LoVo (cell line): ENCODE data around the gene DUOXA2.
A peak's percentile ranks its signal among the peaks of the same experiment; 100 is the strongest.
"Not testable (repeated sequence)": the region's sequence is repeated elsewhere in the genome, so short reads cannot be mapped to it uniquely, and the experiment has no call there.

Experiments
- DNase-seq: peaks from one replicate; pipeline ENCODE4 v3.0.0-alpha.2; 2016; ENCODE audit warnings: low spot score

Gene DUOXA2

DNA sequence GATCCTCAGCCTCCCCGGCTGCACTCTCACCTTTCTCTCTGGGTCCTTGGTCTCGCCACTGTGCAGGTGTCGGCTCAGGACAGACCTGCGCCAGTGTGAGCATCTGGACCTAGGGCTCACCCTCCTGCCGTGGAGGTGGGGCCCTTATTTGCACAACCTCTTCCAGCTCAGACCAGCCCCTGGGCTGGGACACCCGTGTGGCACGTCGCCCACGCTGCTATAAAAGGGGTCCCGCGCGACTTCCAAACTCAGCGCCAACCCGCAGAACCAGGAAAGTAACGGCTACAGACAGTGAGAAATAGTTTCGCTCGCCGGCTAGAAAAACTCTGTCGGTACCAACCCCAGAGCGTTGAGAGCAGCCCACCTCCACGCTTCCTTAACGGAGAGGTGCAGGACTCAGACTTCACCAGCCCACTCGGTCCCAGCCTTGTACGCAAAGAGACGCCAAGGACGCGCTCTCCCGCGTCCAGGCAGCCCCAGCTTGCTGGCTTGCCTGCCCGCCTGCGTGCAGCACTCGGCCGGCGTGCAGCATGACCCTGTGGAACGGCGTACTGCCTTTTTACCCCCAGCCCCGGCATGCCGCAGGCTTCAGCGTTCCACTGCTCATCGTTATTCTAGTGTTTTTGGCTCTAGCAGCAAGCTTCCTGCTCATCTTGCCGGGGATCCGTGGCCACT is at the start of gene DUOXA2, which contains the start of gene DUOX2:
DUOXA2 (plus strand) TSS at position 251 of the 675 bp plus-strand sequence; CDS start at position 531, 280 bp downstream.
DUOX2 (minus strand) TSS at position 97 of the 675 bp plus-strand sequence. CDS start 761 bp downstream, outside the sequence.
- no peak for DNase-seq

DNA sequence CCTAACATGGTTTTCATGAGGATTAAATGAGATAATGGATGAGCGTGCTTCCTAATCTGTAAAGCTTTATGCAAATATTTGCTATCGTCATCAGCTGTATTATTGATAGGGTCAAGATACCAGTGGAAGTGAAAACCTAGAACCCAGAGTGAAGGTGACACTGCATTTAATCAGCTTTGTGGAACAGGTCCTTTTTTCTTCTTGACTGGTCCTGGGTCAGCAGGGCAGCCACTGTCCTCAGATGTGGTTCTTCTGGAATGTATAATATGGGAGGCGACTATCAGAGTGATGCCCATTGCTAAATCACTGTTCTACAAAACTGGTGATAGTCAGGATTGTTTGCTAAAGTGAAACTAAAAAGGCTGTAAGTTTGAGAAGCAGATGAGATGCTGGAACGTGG is 49.7 kb upstream of the DUOXA2 start:
- DNase-seq: peak; percentile 11

GRCh38 chr15:45069942-45070360 is 44.2 kb upstream of the DUOXA2 start:
- DNase-seq: not testable (repeated sequence)

- not testable (repeated sequence) for DNase-seq
Observed at GRCh38 chr15:45073602-45074001, 40.5 kb upstream of the DUOXA2 start.

DNA sequence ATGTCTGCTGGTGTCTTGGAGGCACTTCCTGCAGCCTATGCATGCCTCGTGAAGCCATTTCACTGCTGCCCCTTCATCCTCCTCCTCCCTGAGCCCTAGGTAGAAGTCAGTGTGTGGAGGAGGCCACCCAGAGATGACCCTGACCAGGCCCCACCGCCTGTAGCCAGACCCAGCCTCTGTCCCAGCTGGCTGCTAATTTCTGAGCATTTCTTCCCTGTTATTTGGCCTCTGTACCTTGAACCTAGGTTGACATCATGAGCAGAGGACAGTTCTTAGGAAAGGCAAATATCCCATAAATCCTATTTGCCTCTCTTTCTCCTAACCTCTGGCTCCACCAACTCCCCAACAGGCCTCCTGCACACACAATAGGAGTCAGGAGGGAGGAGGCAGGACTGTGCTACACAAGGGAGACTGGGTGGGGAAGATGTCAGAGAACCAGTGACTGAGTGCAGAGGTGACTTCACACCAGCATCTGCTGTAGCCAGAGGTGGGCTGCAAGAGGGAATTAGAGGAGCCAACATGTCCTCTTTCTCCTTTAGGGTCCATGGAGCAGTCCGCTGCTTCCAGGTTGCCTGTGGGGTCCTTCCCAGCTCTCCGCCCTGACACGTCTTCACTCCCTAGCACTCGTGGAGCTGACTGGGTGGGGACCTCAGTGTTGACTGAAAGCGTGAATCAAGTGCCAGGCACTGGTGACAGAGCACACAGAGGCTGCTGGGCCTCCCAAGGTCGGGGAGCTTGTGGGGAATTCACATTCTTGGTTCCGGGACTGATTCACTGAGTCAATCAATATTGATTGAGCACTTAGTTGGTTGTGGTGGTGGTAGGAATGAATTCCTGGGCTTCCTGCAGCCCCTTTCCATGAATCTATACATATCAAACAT is 38.4 kb upstream of the DUOXA2 start:
- not testable (repeated sequence) for DNase-seq

DNA sequence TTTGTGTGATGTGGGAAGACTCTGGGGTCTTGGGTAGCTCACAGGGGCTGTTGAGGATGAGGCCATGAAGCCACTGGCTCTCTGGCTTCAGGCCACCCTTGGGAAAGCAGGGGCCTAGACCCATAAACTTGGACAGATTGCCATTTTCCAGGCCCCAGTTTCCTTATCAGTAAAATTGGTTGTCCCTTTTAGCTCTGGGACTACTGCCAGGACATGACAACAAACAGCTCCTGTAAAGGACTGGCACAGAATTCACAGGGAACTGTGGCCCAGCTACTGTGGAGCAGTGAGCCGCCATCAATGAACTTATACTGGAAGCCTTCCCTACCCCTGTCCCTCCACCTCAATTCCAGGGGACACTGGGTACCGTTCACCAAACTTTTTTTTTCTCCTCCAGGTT is 36.7 kb upstream of the DUOXA2 start:
- DNase-seq: not testable (repeated sequence)

- DNase-seq: not testable (repeated sequence)
Observed at GRCh38 chr15:45079201-45079600, 34.9 kb upstream of the DUOXA2 start.

- not testable (repeated sequence) for DNase-seq
Observed at GRCh38 chr15:45079628-45080246, 34.4 kb upstream of the DUOXA2 start.

- not testable (repeated sequence) for DNase-seq
Observed at GRCh38 chr15:45080593-45080992, 33.5 kb upstream of the DUOXA2 start.

DNA sequence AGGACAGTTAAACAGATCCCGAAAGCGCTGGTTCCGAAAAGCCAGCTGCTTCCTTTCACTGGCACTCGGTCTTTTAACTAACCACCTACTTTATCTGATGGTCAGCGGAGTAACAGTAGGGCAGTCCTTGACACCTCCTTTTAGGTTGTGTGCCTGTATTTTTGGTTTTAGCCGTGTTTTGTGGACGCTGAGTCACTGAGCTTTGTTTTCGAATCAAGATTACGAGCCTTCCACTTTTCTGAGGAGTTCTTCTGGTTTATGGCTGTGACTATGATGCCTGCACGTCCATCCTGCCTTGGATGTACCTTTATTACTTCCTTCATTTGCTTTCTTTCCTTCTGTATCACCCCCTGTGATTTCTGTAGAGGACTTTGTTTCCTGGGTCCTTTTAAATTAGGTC is 31.7 kb upstream of the DUOXA2 start:
- not testable (repeated sequence) for DNase-seq

DNA sequence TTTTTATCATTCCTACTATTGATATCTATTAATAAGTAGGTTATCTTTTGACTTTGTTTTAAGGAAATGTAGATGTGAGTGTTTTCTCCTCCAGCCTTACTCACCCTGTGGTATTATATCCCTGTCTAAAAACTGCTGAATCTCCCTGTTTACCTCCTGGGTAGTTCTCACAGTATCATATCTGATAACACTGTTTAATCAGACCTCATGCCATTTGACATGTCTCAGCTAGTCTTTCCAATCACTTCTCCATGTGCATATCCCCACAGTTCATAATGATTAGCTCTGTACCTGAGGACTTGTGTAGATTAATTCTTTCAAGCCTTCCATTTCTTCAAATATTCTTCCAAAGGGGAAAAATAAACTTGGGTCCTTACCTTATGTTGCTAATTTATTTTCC is 30.9 kb upstream of the DUOXA2 start:
- no peak for DNase-seq

DNA sequence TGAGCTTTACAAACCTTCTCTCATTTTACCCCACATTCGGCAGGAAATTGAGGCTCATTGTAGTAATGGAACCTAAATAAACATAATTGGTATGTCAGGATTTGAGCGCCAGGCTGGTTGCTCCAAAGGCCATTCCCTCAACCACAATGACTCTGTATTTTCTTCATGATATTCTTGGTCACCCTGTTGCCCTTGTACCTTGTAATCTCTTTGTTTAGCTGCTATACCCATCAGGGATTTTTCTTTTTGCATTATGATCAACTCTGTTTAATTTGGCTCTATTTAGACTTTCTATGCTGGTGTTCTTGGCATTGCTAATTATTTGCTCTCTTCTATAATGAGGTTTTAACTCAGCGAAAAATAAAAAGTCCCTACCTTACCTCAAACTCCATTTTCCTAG is 30.0 kb upstream of the DUOXA2 start:
- DNase-seq: no peak

- DNase-seq: no peak
Observed at GRCh38 chr15:45087513-45087912, 26.6 kb upstream of the DUOXA2 start.

GRCh38 chr15:45088801-45089711 is 25.1 kb upstream of the DUOXA2 start:
- DNase-seq: no peak

DNA sequence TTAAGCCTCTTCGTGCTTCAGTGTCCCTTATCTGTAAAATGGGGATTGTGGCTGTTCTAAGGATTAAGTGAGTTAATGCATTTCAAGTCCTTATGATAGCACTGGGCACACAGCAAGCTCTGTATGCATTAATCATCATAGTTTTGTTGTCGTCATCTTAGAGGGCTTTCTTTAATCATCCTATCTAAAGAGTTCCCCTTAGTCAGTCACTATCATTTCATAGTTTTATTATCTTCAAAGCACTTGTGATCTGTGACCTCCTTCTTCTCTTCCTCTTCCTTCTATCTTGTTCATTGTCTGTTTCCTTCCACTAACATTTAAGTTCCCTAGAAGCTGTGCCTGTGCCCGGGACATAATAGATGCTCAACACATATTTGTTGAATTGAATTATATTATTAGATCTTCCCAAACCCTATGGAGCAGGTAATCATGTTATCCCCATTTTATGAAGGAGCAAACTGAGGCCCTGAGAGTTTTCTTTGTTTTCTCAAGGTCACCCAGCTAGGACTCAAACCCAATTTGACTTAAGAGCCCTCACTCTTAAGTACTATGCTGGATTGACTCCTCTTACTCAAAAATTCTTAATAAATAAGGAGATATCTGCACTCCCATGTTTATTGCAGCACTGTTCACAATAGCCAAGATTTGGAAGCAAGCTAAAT is 24.3 kb upstream of the DUOXA2 start:
- DNase-seq: no peak

DNA sequence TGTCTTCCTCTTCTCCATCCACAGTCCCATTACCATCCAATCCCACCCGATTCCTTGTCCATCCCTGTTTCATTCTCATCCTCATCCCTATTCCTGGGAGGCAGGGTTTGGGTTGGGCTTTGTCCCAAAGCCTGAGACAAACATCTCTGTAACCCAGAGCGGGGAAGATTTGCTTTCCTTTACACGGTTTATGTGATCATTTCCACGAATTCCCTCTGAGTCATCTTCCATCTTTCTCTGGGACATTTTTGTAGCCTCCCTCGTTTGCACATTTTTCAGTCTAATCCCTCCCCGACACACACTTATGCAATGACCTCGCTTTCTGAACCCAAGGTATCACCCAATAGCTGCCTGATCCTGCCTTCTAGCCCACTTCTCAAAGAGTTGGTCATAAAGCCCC is 23.0 kb upstream of the DUOXA2 start:
- no peak for DNase-seq

DNA sequence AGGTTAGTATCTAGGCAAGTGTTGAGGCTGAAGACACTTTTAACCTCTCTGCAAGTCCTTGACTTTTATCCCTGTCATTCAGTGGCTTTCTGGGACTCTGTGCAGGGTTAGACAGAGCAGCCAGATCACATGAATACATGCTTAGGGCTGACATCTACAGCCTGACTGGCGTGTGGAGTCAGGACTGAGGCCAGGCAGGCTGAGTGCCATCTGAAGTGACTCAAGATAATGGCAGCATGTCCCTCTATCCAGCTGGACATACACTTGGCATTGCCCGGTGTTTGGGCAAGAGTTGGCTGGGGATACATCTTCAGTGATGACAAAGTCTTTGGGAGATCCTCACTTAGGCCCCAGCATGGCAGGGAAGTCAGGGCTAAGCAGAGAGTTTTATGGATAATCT is 22.6 kb upstream of the DUOXA2 start:
- no peak for DNase-seq

DNA sequence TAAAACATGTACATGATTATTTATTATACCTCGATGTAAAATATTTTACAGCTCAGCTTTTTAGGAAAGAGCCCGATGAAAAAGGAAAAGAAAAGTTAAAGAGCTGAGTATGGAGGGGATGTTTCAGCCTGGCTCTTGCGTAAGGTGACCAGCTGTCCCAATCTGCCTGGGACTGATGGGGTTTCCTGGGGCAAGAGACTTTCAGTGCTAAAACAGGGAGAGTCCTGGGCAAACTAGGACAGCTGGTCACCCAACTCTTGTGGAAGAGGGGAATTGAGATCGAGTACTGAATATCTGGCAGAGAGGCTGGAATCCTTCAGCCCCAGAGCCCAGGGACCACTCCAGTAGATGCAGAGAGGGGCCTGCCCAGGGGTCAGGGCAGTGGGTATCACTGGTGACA is 21.1 kb upstream of the DUOXA2 start:
- no peak for DNase-seq

DNA sequence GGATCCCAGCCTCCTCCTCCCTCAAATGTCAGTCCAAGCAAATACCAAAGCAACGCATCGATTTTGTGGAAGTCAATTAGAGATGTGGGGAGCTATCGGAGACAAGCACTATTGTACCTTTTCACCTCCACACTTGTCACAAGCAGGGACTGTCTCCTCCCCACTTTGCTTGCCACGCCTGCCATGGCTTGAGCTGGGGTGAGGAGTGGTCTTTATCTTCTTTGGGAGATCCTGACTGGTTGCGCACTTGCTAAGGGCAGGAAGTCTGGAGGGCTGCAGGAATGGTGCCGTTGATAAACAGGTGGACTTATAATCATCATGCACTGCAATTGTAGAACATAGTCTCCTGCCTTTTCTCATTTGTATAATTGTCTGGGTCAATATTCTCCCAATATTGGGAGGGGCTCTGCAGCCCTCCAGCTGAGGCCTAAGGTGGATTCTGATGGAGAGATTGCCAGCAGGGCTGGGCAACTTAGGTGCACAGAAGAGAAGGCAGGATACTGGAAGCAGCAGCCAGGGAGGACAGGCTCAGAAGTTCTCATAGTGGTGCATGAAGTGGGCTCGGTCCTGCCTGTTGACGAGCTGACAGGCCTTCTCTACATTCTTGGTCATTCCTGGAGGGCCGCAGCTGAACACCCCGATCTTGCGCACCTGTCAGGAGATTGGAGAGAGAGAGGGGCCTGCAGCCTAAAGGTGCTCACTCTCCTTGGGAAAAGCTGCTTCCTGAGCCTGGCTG is 20.3 kb upstream of the DUOXA2 start:
- DNase-seq: no peak

- no peak for DNase-seq
Observed at GRCh38 chr15:45094358-45094730, 19.8 kb upstream of the DUOXA2 start.
